Activated CD4-positive, alpha-beta T cell treated with anti-CD3 and anti-CD28 coated beads, Interleukin-2, amount 50 U/mL, for 16 hours (primary cell): ENCODE measurements around the gene KLF15.

Experiments
- DNase-seq: peaks from one replicate; pipeline ENCODE4 v3.0.0-alpha.2; 2020

KLF15 gene

DNA sequence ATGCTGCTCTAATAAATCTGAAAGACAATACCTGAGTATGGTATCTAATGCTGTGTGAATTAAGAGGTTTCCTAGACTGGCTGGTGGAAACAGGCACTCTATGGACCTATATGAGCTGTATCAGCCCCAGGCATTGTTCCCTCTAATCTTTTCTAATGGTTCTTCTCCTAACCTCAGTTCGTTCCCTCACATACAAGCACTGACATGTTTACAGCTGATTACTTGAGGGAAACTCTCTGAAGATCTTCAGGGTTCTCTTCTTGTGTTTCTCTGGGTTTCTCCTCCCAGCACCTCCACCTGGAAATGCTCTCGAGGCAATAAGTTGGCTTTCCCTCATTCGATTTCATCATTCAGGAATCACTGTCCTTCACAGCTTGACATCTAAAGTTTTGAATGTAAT lies 52.9 kb downstream of the KLF15 start:
- DNase-seq: no peak

DNA sequence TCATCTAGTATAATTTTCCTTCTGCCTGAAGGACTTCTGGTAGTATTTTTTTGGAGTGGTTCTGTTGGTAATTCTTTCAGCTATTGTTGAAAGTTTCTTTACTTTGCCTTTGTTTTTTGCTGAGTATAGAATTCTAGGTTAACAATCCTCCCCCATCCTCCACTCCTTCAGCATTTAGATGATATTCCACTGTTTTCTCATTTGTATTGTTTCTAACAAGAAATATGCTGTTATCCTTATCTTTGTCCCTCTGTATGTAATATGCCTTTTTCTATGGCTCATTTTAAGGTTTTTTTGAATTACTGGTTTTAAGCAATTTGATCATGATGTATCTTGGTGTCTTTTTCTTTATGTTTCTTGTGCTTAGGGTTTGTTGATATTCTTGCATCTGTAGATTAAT lies 53.9 kb downstream of the KLF15 start:
- no peak for DNase-seq

DNA sequence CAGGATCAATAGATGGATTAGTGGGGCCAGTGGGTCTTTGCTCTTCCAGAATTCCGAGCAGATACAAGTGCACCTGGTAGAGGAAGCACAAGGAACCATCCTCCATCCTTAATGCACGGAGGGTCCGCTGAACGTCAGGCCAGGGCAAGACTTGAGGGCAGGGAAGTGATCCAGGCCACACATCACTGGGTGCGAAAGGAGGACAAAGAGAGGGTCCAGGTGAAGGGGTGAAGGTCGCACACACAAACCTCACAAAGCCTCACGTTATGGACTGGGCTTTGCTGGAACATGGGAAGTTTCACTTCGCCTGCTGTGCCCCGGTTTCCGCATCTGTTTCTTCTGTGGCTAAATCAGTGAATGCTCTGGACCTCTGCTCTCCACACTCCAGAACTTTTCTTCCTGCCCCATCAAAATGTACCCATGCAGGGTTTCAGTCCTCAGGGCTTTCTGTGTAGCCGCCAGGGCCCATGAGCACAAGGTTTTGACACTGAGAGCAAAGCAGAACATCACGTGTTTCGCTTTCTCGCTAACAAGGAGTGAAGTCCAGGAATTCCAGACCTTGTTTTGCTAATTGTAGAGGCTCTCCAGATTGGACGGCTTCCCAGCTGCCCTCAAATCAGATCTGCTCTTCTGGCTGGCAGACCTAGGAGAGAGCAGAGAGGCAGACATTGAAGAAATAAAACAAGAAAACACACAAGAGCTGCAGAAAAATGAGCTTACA lies 56.3 kb downstream of the KLF15 start:
- DNase-seq: no peak

DNA sequence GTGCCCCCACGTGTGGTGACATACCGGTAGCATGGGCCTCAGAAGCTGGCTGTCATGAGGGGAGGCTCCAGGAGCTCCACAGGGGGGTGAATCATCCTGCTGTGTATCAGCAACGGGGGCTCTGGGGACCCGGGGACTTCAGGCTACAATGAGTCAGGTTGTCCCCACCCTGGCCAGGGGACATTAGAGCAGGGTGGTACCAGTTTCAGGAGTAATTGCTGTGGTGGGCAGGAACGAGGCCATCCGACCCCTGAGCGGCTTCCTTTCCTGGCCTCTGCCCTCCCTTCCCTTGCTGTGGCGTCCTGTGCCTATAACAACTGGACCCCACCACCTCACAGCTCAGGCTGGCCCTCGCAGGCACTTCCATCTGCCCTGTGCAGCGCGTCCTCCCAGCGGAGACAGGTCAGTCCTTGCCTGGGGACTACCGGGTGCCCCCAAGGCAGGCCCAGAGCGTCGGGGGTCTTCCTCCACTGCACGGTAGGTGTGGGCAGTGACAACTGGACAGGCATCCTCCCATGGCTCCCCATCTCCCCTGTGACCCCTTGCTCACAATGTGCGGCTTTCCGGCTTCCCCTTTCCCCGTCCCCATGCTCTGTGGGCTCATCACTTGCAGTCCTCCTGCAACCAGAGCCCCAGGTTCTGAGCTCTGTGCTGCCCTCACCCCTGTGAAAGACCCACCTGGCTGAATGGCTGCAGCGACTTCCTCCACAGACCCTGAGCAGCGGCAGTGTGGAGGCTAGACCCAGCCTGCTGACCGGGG lies 57.0 kb downstream of the KLF15 start:
- DNase-seq: no peak

DNA sequence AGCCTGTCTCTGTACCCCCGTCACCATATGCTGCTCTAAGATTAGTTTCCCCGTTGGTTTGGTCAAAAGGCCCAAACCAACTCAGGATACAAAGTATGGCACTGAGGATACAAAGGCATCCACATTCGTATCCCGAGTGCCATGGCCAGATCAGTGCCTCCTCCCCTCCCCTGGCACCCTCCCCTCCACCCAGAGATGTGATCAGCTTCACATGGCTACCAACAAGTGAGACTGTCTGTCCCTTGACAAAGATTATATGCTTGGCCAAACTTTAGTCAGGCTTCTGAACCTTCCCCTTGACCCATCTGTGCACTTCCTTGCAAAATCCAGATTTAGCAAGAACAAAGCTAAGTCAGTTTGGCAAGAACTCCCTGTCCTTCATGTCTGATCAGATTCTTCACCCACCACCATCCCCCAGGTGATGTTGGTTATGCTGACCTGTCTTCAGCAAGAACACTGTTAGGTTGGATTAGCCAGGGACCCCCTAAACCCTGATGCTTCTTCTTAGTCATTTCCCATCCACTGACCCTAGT lies 61.7 kb downstream of the KLF15 start:
- no peak for DNase-seq

DNA sequence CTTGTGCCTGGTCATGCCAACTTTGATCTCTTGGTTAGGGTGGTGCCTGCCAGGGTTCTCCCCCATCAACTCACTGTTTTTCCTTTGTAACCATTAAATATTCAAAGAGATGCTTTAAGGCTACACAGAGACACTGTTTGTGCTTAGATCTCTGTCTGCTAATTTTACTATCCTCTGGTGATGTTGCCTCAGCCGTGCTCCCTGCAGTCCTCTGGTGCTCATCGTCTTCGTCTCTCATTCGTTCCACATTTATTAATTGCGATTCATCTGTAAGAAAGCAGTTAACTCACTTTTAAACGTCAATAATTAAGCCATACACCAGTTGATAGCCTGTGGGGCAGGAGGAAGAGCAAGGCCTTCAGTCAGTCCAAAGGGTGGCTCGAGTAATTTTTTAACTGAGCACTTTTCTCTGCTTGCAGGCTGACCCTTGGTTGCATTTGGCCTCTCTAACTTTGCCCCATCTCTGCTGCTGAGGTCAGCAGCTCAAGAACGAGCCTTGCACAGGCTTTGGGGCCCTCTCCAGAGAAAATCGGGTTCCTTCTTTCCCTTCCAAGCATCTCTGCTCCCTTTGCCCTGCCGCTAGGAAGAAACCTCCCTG lies 62.9 kb downstream of the KLF15 start:
- no peak for DNase-seq

DNA sequence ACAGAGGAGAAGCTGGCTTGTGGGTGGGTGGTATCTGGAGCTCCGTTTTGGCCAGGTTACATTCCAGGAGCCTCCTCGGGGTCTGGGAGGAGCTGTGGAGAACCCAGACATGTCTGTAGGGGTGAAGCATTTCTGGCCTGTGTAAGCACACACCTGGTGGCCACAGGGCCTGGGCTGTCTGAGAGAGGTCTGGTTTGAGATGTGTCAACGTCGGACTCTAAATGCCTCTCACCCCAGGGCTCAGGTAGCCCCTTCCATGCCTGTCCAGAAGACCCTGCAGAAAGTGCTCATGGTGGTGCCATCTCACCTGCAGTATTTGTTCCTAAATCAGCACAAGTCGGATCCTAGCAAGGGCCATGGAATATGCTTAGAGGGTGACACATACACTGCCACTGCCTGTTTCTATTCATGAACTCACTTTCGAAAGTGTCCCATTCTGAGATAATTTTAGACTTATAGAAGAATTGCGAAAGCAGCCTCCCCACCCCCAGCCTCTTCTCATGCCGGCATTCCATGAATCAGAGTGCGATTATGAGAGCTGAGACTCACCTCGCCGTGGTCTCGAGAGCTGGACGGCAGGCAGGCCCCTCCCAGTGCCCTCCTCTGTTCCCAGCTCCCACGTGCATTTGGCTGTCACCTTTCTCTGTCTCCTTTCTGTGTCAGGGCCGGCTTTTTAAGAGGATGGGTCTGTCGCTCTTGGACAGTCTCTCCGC lies 63.7 kb downstream of the KLF15 start:
- DNase-seq: no peak
